Hepatocyte (in vitro differentiated cells): ENCODE data around the gene YPEL1. TPM values are rescaled to one million over a fixed set of nuclear protein-coding genes. Genes with fewer than 3 reads are reported as not detected.

Experiments used
- DNase-seq: peaks from one replicate; pipeline ENCODE4 v3.0.0-alpha.2; 2016; ENCODE audit warnings: low spot score
- H2AFZ ChIP-seq: fragments of 200-600 bp; sonication (generic); 2 replicates; pipeline ENCODE4 v1.6.0; 2016; ENCODE audit warnings: antibody characterized with exemption, mild to moderate bottlenecking
- H3K27ac ChIP-seq: fragments of 200-600 bp; sonication (generic); 2 replicates; pipeline ENCODE4 v1.5.1; 2016; ENCODE audit warnings: mild to moderate bottlenecking
- H3K27me3 ChIP-seq: fragments of 200-600 bp; sonication (generic); 2 replicates; pipeline ENCODE4 v1.6.1; 2016
- H3K36me3 ChIP-seq: fragments of 200-600 bp; sonication (generic); replicated peaks from 2 replicates; pipeline ENCODE4 v1.5.1; 2016; ENCODE audit warnings: low read depth; ENCODE audit not compliant: insufficient read depth
- H3K4me1 ChIP-seq: fragments of 200-600 bp; sonication (generic); 2 replicates; pipeline ENCODE4 v1.5.1; 2016; ENCODE audit warnings: mild to moderate bottlenecking, moderate library complexity; ENCODE audit not compliant: insufficient read depth
- H3K4me2 ChIP-seq: fragments of 200-600 bp; sonication (generic); 2 replicates; pipeline ENCODE4 v1.6.0; 2016
- H3K4me3 ChIP-seq: fragments of 200-600 bp; sonication (generic); 2 replicates; pipeline ENCODE4 v1.5.1; 2016; ENCODE audit warnings: mild to moderate bottlenecking
- H3K79me2 ChIP-seq: fragments of 200-600 bp; sonication (generic); 2 replicates; pipeline ENCODE4 v1.6.0; 2017; ENCODE audit warnings: mild to moderate bottlenecking
- H3K9me2 ChIP-seq: fragments of 200-600 bp; sonication (generic); replicated peaks from 2 replicates; pipeline ENCODE4 v1.6.0; 2017; ENCODE audit warnings: mild to moderate bottlenecking; ENCODE audit not compliant: insufficient read depth
- H3K9me3 ChIP-seq: fragments of 200-600 bp; sonication (generic); 2 replicates; pipeline ENCODE4 v1.5.1; 2016; ENCODE audit warnings: low read depth, mild to moderate bottlenecking
- H4K20me1 ChIP-seq: fragments of 200-600 bp; sonication (generic); 2 replicates; pipeline ENCODE4 v1.6.0; 2016; ENCODE audit warnings: mild to moderate bottlenecking; ENCODE audit not compliant: insufficient read depth, poor library complexity, severe bottlenecking
- EZH2 ChIP-seq: fragments of 200-600 bp; sonication (generic); IDR thresholded peaks from 2 replicates; pipeline ENCODE4 v1.6.1; 2016; ENCODE audit warnings: antibody characterized with exemption, mild to moderate bottlenecking, borderline replicate concordance
- EZH2phosphoT487 ChIP-seq: fragments of 200-600 bp; sonication (generic); IDR thresholded peaks from one replicate; pipeline ENCODE4 v1.6.1; 2018; ENCODE audit warnings: antibody characterized with exemption, mild to moderate bottlenecking, low read depth, moderate library complexity; ENCODE audit not compliant: unreplicated experiment, severe bottlenecking
- WGBS: methylation state at CpG from one replicate; pipeline ENCODE4 v1.1.6; 2016; ENCODE audit warnings: low lambda C conversion rate; ENCODE audit errors: missing lambda C conversion rate; 5-methylcytosine and 5-hydroxymethylcytosine counted together
- polyA plus RNA-seq: library from polyadenylated mRNA; unstranded; fragments of >200 nt; fragmentation: Nextera tagmentation; extraction: Ambion mirVana; gene quantifications from 2 replicates; pipeline ENCODE4 v1.2.1, GENCODE V29; 2016
- total RNA-seq: library from RNA; depleted of rRNA; stranded (reverse); fragments of >200 nt; gene quantifications from 2 replicates; pipeline ENCODE4 v1.2.3, GENCODE V29; 2014
- TF ChIP-seq, protein P1 (sequence below): fragments of 200-600 bp; sonication (generic); IDR thresholded peaks from 2 replicates; pipeline ENCODE4 v1.5.1; 2016; ENCODE audit warnings: antibody characterized with exemption, mild to moderate bottlenecking; ENCODE audit not compliant: poor library complexity

The YPEL1 gene
- total and polyA plus RNA-seq, 2 experiments from 2014 or later: 2.0 to 3.1 TPM

GRCh38 chr22:21713428-21714058 lies 22.1 kb downstream of the YPEL1 start:
- 96% methylated on average over 8 of the region's 9 CpGs for WGBS
- no peak overlapping the region for H3K4me2 ChIP-seq
- H3K79me2 ChIP-seq: no peaks in the 10 kb centered on the region
- H3K36me3 ChIP-seq: no peaks in the 10 kb centered on the region
- H3K9me2 ChIP-seq: no peaks in the 10 kb centered on the region
- H3K4me3 ChIP-seq: no peak overlapping the region
- no peaks in the 10 kb centered on the region for H3K27me3 ChIP-seq
- no peaks in the 10 kb centered on the region for H3K9me3 ChIP-seq
- H3K4me1 ChIP-seq: no peaks in the 10 kb centered on the region
- H4K20me1 ChIP-seq: no peaks in the 10 kb centered on the region
- TF ChIP-seq EZH2: no peak
- TF ChIP-seq, protein P1, sequence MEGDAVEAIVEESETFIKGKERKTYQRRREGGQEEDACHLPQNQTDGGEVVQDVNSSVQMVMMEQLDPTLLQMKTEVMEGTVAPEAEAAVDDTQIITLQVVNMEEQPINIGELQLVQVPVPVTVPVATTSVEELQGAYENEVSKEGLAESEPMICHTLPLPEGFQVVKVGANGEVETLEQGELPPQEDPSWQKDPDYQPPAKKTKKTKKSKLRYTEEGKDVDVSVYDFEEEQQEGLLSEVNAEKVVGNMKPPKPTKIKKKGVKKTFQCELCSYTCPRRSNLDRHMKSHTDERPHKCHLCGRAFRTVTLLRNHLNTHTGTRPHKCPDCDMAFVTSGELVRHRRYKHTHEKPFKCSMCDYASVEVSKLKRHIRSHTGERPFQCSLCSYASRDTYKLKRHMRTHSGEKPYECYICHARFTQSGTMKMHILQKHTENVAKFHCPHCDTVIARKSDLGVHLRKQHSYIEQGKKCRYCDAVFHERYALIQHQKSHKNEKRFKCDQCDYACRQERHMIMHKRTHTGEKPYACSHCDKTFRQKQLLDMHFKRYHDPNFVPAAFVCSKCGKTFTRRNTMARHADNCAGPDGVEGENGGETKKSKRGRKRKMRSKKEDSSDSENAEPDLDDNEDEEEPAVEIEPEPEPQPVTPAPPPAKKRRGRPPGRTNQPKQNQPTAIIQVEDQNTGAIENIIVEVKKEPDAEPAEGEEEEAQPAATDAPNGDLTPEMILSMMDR: no peak
- no peak for TF ChIP-seq EZH2phosphoT487
- no peak overlapping the region for H2AFZ ChIP-seq
- H3K27ac ChIP-seq: no peak overlapping the region
- no peak for DNase-seq

DNA sequence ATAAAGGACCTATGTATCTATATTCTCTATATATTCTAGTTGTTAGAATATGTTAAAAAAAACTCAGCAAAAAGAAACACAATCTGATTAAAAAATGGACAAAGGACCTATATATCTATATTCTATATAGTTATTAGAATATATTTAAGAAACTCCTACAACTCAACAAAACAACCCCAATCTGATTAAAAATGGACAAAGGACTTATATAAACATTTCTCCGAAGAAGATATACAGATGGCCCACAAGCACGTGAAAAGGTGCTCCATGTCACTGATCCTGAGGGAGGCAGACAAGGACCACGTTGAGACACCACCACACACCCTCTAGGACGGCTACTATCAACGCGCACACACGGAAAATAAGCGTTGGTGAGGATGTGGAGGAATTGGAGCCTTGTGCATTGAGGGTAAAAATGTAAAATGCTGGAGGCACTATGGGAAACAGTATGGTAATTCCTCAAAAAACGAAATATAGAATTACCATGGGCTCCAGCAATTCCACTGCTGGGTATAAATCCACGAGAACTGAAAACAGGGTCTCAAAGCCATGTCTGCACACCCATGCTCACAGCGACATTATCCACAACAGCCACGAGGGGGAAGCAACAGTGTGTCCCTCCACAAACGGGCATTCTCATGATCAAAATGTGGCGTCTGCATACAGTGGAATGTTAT lies 22.7 kb downstream of the YPEL1 start:
- no peaks in the 10 kb centered on the region for H3K9me3 ChIP-seq
- no peaks in the 10 kb centered on the region for H3K4me1 ChIP-seq
- no peak overlapping the region for H3K27ac ChIP-seq
- H3K36me3 ChIP-seq: no peaks in the 10 kb centered on the region
- H3K9me2 ChIP-seq: no peaks in the 10 kb centered on the region
- no peaks in the 10 kb centered on the region for H4K20me1 ChIP-seq
- WGBS: 35% methylated on average over 14 of the region's 14 CpGs
- peak; percentile 82 for DNase-seq
- no peak overlapping the region for H2AFZ ChIP-seq
- TF ChIP-seq EZH2phosphoT487: no peak
- TF ChIP-seq EZH2: no peak
- TF ChIP-seq, protein P1: peak; percentile 70
- no peak overlapping the region for H3K4me3 ChIP-seq
- no peaks in the 10 kb centered on the region for H3K79me2 ChIP-seq
- H3K27me3 ChIP-seq: no peaks in the 10 kb centered on the region
- H3K4me2 ChIP-seq: peak overlapping the region; percentile 26

- Histone ChIP-seq H3K27me3 (no peaks in the 10 kb centered on the region), H3K27ac (no peak overlapping the region), H3K9me3 (no peaks in the 10 kb centered on the region), H3K9me2 (no peaks in the 10 kb centered on the region), H3K36me3 (no peaks in the 10 kb centered on the region), H3K4me1 (no peaks in the 10 kb centered on the region), H3K79me2 (no peaks in the 10 kb centered on the region), H3K4me3 (no peak overlapping the region), H3K4me2 (no peak overlapping the region), H4K20me1 (no peaks in the 10 kb centered on the region), H2AFZ (no peak overlapping the region)
- 96% methylated on average over 4 of the region's 4 CpGs for WGBS
- TF ChIP-seq, protein P1: no peak
- TF ChIP-seq EZH2phosphoT487 (no peak), EZH2 (no peak)
- no peak for DNase-seq
These were observed 23.7 kb downstream of the YPEL1 start for GRCh38 chr22:21711851-21712250.
